H1 (cell line): Measurements from ENCODE around the gene NCAM1. TPM values are rescaled to one million over a fixed set of nuclear protein-coding genes. Genes with fewer than 3 reads are reported as not detected.

Experiments used
- BCL11A ChIP-seq, 2 experiments: IDR thresholded peaks; one replicate each; pipeline ENCODE4 v1.6.1; 2011; ENCODE audit warnings: low read depth in 2 of 2, low read length in 2 of 2, mild to moderate bottlenecking in 2 of 2
- BRCA1 ChIP-seq: IDR thresholded peaks from 2 replicates; pipeline ENCODE4 v1.6.1; 2012; ENCODE audit warnings: low read depth, low read length, improper control_type of control experiment
- GTF2F1 ChIP-seq: IDR thresholded peaks from 2 replicates; pipeline ENCODE4 v1.6.1; 2012; ENCODE audit warnings: low read depth, low read length, improper control_type of control experiment, borderline replicate concordance
- POU5F1 ChIP-seq: IDR thresholded peaks from 2 replicates; pipeline ENCODE4 v1.6.1; 2011; ENCODE audit warnings: low read depth, mild to moderate bottlenecking, low read length, moderate library complexity
- RNF2 ChIP-seq: fragments of 200-900, 300-1000 bp; sonication (generic); IDR thresholded peaks from 2 replicates; pipeline ENCODE4 v1.7.1; 2016; ENCODE audit warnings: borderline replicate concordance, low read depth, mild to moderate bottlenecking, antibody characterized with exemption, low read length; ENCODE audit not compliant: poor library complexity, severe bottlenecking; ENCODE audit errors: missing control alignments
- SIX5 ChIP-seq: IDR thresholded peaks from 2 replicates; pipeline ENCODE4 v1.6.1; 2011; ENCODE audit warnings: mild to moderate bottlenecking, low read depth, low read length
- SP2 ChIP-seq: IDR thresholded peaks from 2 replicates; pipeline ENCODE4 v1.6.1; 2012; ENCODE audit warnings: mild to moderate bottlenecking, low read length, inconsistent platforms
- TBP ChIP-seq: IDR thresholded peaks from 2 replicates; pipeline ENCODE4 v1.6.1; 2011; ENCODE audit warnings: low read depth, low read length, improper control_type of control experiment
- polyA plus RNA-seq, 7 experiments: library from polyadenylated mRNA; depleted of rRNA in 3 of 7; stranded (reverse) in 5 of 7; unstranded in 2 of 7; fragments of >200 nt in 5 of 7; fragments of 200-250 nt in 2 of 7; gene quantifications; 1 replicate in 5 of 7; 2 replicates in 1 of 7; 4 replicates in 1 of 7; pipeline versions ENCODE4 v1.2.1 to v1.2.3, GENCODE V29; 2011 to 2013; ENCODE audit warnings: missing spikeins in 2 of 7, mixed read lengths in 2 of 7
- total RNA-seq: library from RNA; stranded (reverse); fragmentation: NEBNext Ultra II Directional; extraction: Animal tissue kit (Norgen Biotek cat#: 25700); gene quantifications from 2 replicates; pipeline ENCODE4 v1.2.1, GENCODE V29; 2021

Gene NCAM1
- total and polyA plus RNA-seq, 2 of the 8 experiments (the other 6 are each of a cell fraction or from before 2014, with no cell fraction given) = 3.1 to 4.3 TPM

DNA sequence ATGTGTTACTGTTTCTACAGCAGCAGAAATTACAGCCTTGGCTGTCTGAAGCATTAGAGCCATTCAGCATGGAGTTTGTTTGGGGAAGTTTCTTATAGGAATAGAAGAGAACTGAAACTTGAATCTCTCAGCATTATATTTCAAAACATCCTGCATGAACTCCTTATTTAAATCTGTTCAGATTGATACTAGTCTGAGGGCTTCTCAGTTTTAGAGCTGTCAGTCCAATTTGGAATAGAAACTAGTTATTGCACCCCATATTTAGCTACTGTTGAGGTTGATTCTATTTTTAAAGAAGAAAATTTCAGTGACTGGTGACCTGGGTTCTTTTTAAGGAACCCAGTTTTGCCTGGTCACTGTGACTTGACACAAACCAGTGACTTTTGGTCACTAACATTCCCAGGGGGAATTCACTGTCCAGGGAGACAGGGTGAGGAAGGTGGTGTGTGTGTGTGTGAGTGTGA, 227.2 kb downstream of the NCAM1 start (continued):
- TF ChIP-seq RNF2 (no peak), BCL11A (IDR thresholded peaks at IDR 0.05; ENCODE audit: low read depth in 2 of 2, low read length in 2 of 2) (no peak), GTF2F1 (no peak), BRCA1 (no peak), POU5F1 (no peak), SP2 (no peak), TBP (no peak), SIX5 (no peak)
